Activated T-helper 17 cell treated with anti-CD3 and anti-CD28 coated beads, Interleukin-2, amount 50 U/mL, for 72 hours (primary cell): ENCODE data around the gene SMR3B. TPM values are rescaled to one million over a fixed set of nuclear protein-coding genes. Genes with fewer than 3 reads are reported as not detected.

ENCODE experiments used
- ATAC-seq: fragments of 150-1000 bp; cut with Tn5 transposase; replicated peaks from 2 replicates; pipeline ENCODE4 v1.10.0; 2021; ENCODE audit warnings: mild to moderate bottlenecking, moderate library complexity
- H3K27ac Mint-ChIP-seq: one replicate; pipeline ENCODE4 v1.8.0; 2022; ENCODE audit warnings: mixed read lengths
- H3K27me3 Mint-ChIP-seq: one replicate; pipeline ENCODE4 v1.8.0; 2022; ENCODE audit warnings: mixed read lengths
- H3K36me3 Mint-ChIP-seq: one replicate; pipeline ENCODE4 v1.8.0; 2022; ENCODE audit warnings: low read depth, mild to moderate bottlenecking, mixed read lengths
- H3K4me1 Mint-ChIP-seq: one replicate; pipeline ENCODE4 v1.8.0; 2022; ENCODE audit warnings: mixed read lengths
- H3K4me3 Mint-ChIP-seq: one replicate; pipeline ENCODE4 v1.8.0; 2022; ENCODE audit warnings: mild to moderate bottlenecking, mixed read lengths
- H3K9me3 Mint-ChIP-seq: one replicate; pipeline ENCODE4 v1.8.0; 2022; ENCODE audit warnings: mixed read lengths
- total RNA-seq, 2 donors: library from RNA; stranded (reverse); gene quantifications; one replicate each; pipeline ENCODE4 v1.2.3, GENCODE V29; 2022

The SMR3B gene
- total RNA-seq = not detected

- no peak for ATAC-seq
- H3K36me3 Mint-ChIP-seq = no peaks in the 10 kb centered on the region
- H3K27me3 Mint-ChIP-seq = no peaks in the 10 kb centered on the region
- no peaks in the 10 kb centered on the region for H3K4me1 Mint-ChIP-seq
- no peak within 1 kb of the TSS for H3K27ac Mint-ChIP-seq
- H3K9me3 Mint-ChIP-seq = no peaks in the 10 kb centered on the region
- no peak within 1 kb of the TSS for H3K4me3 Mint-ChIP-seq
These were observed at the start of gene SMR3B for GRCh38 chr4:70382691-70383181. TSS of gene SMR3B (plus strand) at chr4:70383131. CDS start at chr4:70384511, 1,380 bp downstream.

GRCh38 chr4:70334681-70335080 lies 48.2 kb upstream of the SMR3B start, which contains the start of gene CABS1:
TSS of gene CABS1 (plus strand) at chr4:70334981. CDS start at chr4:70335040, 59 bp downstream.
- H3K36me3 Mint-ChIP-seq = no peaks in the 10 kb centered on the region
- no peak for ATAC-seq

GRCh38 chr4:70336043-70336442 lies 46.9 kb upstream of the SMR3B start:
- H3K27ac Mint-ChIP-seq = no peak overlapping the region
- no peaks in the 10 kb centered on the region for H3K9me3 Mint-ChIP-seq
- ATAC-seq = no peak
- H3K4me1 Mint-ChIP-seq = no peaks in the 10 kb centered on the region
- H3K27me3 Mint-ChIP-seq = no peaks in the 10 kb centered on the region
- no peak overlapping the region for H3K4me3 Mint-ChIP-seq
- H3K36me3 Mint-ChIP-seq = no peaks in the 10 kb centered on the region

More at GRCh38 chr4:70334681-70335080, 48.2 kb upstream of the SMR3B start, which contains the start of gene CABS1:
- no peak within 1 kb of the TSS for H3K27ac Mint-ChIP-seq
- H3K4me1 Mint-ChIP-seq = no peaks in the 10 kb centered on the region
- H3K9me3 Mint-ChIP-seq = no peaks in the 10 kb centered on the region
- H3K4me3 Mint-ChIP-seq = no peak within 1 kb of the TSS
- no peaks in the 10 kb centered on the region for H3K27me3 Mint-ChIP-seq

- Mint-ChIP-seq H3K36me3 (no peaks in the 10 kb centered on the region), H3K27ac (no peak overlapping the region), H3K9me3 (no peaks in the 10 kb centered on the region), H3K27me3 (no peaks in the 10 kb centered on the region), H3K4me1 (no peaks in the 10 kb centered on the region), H3K4me3 (no peak overlapping the region)
- no peak for ATAC-seq
These were observed 45.0 kb upstream of the SMR3B start for GRCh38 chr4:70337886-70338420.

GRCh38 chr4:70356185-70356584 lies 26.7 kb upstream of the SMR3B start:
- Mint-ChIP-seq H3K4me3 (no peak overlapping the region), H3K27ac (no peak overlapping the region), H3K9me3 (no peaks in the 10 kb centered on the region), H3K36me3 (no peaks in the 10 kb centered on the region), H3K27me3 (no peaks in the 10 kb centered on the region), H3K4me1 (no peaks in the 10 kb centered on the region)
- no peak for ATAC-seq

- Mint-ChIP-seq H3K4me3 (no peak overlapping the region), H3K27ac (no peak overlapping the region), H3K4me1 (no peaks in the 10 kb centered on the region), H3K36me3 (no peaks in the 10 kb centered on the region), H3K9me3 (no peaks in the 10 kb centered on the region), H3K27me3 (no peaks in the 10 kb centered on the region)
- ATAC-seq = no peak
These were observed 23.7 kb upstream of the SMR3B start for GRCh38 chr4:70359115-70359661.

- H3K4me1 Mint-ChIP-seq = no peaks in the 10 kb centered on the region
- no peaks in the 10 kb centered on the region for H3K27me3 Mint-ChIP-seq
- no peaks in the 10 kb centered on the region for H3K9me3 Mint-ChIP-seq
- ATAC-seq = no peak
- no peak within 1 kb of the TSS for H3K4me3 Mint-ChIP-seq
- H3K27ac Mint-ChIP-seq = no peak within 1 kb of the TSS
- H3K36me3 Mint-ChIP-seq = no peaks in the 10 kb centered on the region
These were observed 22.5 kb upstream of the SMR3B start, which contains the start of gene SMR3A for GRCh38 chr4:70360460-70360859. TSS of gene SMR3A (plus strand) at chr4:70360760. CDS start at chr4:70362116, 1,356 bp downstream.

- Mint-ChIP-seq H3K4me1 (no peaks in the 10 kb centered on the region), H3K36me3 (no peaks in the 10 kb centered on the region), H3K4me3 (no peak overlapping the region), H3K9me3 (no peaks in the 10 kb centered on the region), H3K27me3 (no peaks in the 10 kb centered on the region), H3K27ac (no peak overlapping the region)
- no peak for ATAC-seq
These were observed 18.9 kb upstream of the SMR3B start for GRCh38 chr4:70364002-70364401.

GRCh38 chr4:70365479-70365878 lies 17.5 kb upstream of the SMR3B start:
- H3K27ac Mint-ChIP-seq = no peak overlapping the region
- H3K36me3 Mint-ChIP-seq = no peaks in the 10 kb centered on the region
- no peaks in the 10 kb centered on the region for H3K9me3 Mint-ChIP-seq
- H3K4me1 Mint-ChIP-seq = no peaks in the 10 kb centered on the region
- H3K4me3 Mint-ChIP-seq = no peak overlapping the region
- no peaks in the 10 kb centered on the region for H3K27me3 Mint-ChIP-seq
- no peak for ATAC-seq

- no peaks in the 10 kb centered on the region for H3K27me3 Mint-ChIP-seq
- H3K36me3 Mint-ChIP-seq = no peaks in the 10 kb centered on the region
- H3K4me1 Mint-ChIP-seq = no peaks in the 10 kb centered on the region
- no peak overlapping the region for H3K27ac Mint-ChIP-seq
- H3K9me3 Mint-ChIP-seq = no peaks in the 10 kb centered on the region
- ATAC-seq = no peak
- no peak overlapping the region for H3K4me3 Mint-ChIP-seq
These were observed 15.1 kb upstream of the SMR3B start for GRCh38 chr4:70367813-70368212.

- H3K36me3 Mint-ChIP-seq = no peaks in the 10 kb centered on the region
- no peak overlapping the region for H3K27ac Mint-ChIP-seq
These were observed 10.9 kb upstream of the SMR3B start for GRCh38 chr4:70371987-70372386.

GRCh38 chr4:70372760-70373159 lies 10.2 kb upstream of the SMR3B start:
- no peaks in the 10 kb centered on the region for H3K36me3 Mint-ChIP-seq
- peaks cover 3% of the 10 kb centered on the region for H3K9me3 Mint-ChIP-seq
- no peak overlapping the region for H3K27ac Mint-ChIP-seq
- no peaks in the 10 kb centered on the region for H3K27me3 Mint-ChIP-seq
- no peak for ATAC-seq
- no peak overlapping the region for H3K4me3 Mint-ChIP-seq
- no peaks in the 10 kb centered on the region for H3K4me1 Mint-ChIP-seq

More at GRCh38 chr4:70371987-70372386, 10.9 kb upstream of the SMR3B start:
- no peak for ATAC-seq
- H3K27me3 Mint-ChIP-seq = no peaks in the 10 kb centered on the region
- H3K4me1 Mint-ChIP-seq = no peaks in the 10 kb centered on the region
- H3K4me3 Mint-ChIP-seq = no peak overlapping the region
- H3K9me3 Mint-ChIP-seq = peaks cover 3% of the 10 kb centered on the region

- Mint-ChIP-seq H3K27ac (no peak overlapping the region), H3K4me1 (no peaks in the 10 kb centered on the region), H3K4me3 (no peak overlapping the region), H3K9me3 (no peaks in the 10 kb centered on the region), H3K27me3 (no peaks in the 10 kb centered on the region), H3K36me3 (no peaks in the 10 kb centered on the region)
- no peak for ATAC-seq
These were observed 2.4 kb upstream of the SMR3B start for GRCh38 chr4:70380578-70380977.

- Mint-ChIP-seq H3K27me3 (no peaks in the 10 kb centered on the region), H3K27ac (no peak overlapping the region), H3K9me3 (no peaks in the 10 kb centered on the region), H3K36me3 (no peaks in the 10 kb centered on the region), H3K4me1 (no peaks in the 10 kb centered on the region), H3K4me3 (no peak overlapping the region)
- ATAC-seq = no peak
These were observed 9.3 kb downstream of the SMR3B start for GRCh38 chr4:70392057-70392776.

GRCh38 chr4:70397580-70397979 lies 14.6 kb downstream of the SMR3B start, which contains the start of gene OPRPN:
TSS of gene OPRPN (plus strand) at chr4:70397940. CDS start at chr4:70399286, 1,346 bp downstream.
- no peak for ATAC-seq
- Mint-ChIP-seq H3K9me3 (no peaks in the 10 kb centered on the region), H3K4me3 (no peak within 1 kb of the TSS), H3K36me3 (no peaks in the 10 kb centered on the region), H3K4me1 (no peaks in the 10 kb centered on the region), H3K27me3 (no peaks in the 10 kb centered on the region), H3K27ac (no peak within 1 kb of the TSS)
